B cell (primary cell): ENCODE measurements around the gene ZNF134. TPM values are rescaled to one million over a fixed set of nuclear protein-coding genes. Genes with fewer than 3 reads are reported as not detected.
A peak's percentile ranks its signal among the peaks of the same experiment; 100 is the strongest.

ENCODE experiments used
- ATAC-seq: fragments of 200-7000 bp; cut with Tn5 transposase; one replicate; pipeline ENCODE4 v1.10.0; 2021; ENCODE audit warnings: low read depth, mild to moderate bottlenecking, moderate number of reproducible peaks, moderate library complexity
- CTCF ChIA-PET: fragments of 350-600 bp; sonication (Branson Sonifier 250); formaldehyde crosslinking; loops from one replicate; lab custom pipeline; 2021; ENCODE audit warnings: antibody characterized with exemption, inconsistent platforms; lab: Charles Lee
- POLR2A ChIA-PET: fragments of 350-600 bp; sonication (Branson Sonifier 250); formaldehyde crosslinking; loops from one replicate; lab custom pipeline; 2021; ENCODE audit warnings: antibody characterized with exemption; lab: Charles Lee
- DNase-seq: peaks from one replicate; pipeline ENCODE4 v3.0.0; 2013
- H2AFZ ChIP-seq: 2 replicates; pipeline ENCODE4 v1.6.1; 2012; ENCODE audit warnings: mild to moderate bottlenecking, low read depth, low read length; ENCODE audit not compliant: insufficient read depth, poor library complexity, severe bottlenecking
- H3K27ac ChIP-seq, 2 donors: 1 replicate in 1 of 2; 2 replicates in 1 of 2; pipeline ENCODE4 v1.5.1; 2012 to 2013; ENCODE audit warnings: low read length in 2 of 2, mild to moderate bottlenecking in 2 of 2, moderate library complexity in 1 of 2
- H3K27me3 ChIP-seq, 4 experiments: fragments of 200-600 bp in 1 of 4; sonication (generic) in 1 of 4; replicated peaks in 1 of 4; 1 replicate in 2 of 4; 2 replicates in 2 of 4; pipeline versions ENCODE4 v1.6.1 to v1.7.0; 2013 to 2016; ENCODE audit warnings: low read length in 3 of 4, mild to moderate bottlenecking in 2 of 4, mixed read lengths in 1 of 4, moderate library complexity in 1 of 4; ENCODE audit not compliant: insufficient read depth in 4 of 4, control insufficient read depth in 3 of 4; ENCODE audit errors: control extremely low read depth in 1 of 4
- H3K36me3 ChIP-seq, 2 experiments: replicated peaks in 1 of 2; 1 replicate in 1 of 2; 2 replicates in 1 of 2; pipeline versions ENCODE4 v1.6.1 to v1.7.1; 2013; ENCODE audit warnings: low read length in 1 of 2; ENCODE audit not compliant: insufficient read depth in 2 of 2, control insufficient read depth in 1 of 2; ENCODE audit errors: control extremely low read depth in 1 of 2, extremely low read depth in 1 of 2
- H3K4me1 ChIP-seq, 2 donors: fragments of 200-600 bp in 1 of 2; sonication (generic) in 1 of 2; 1 replicate in 1 of 2; 2 replicates in 1 of 2; pipeline versions ENCODE4 v1.5.1 to v1.6.1; 2013 to 2017; ENCODE audit warnings: low read length in 2 of 2; ENCODE audit not compliant: control insufficient read depth in 2 of 2, insufficient read depth in 2 of 2
- H3K4me2 ChIP-seq: replicated peaks from 2 replicates; pipeline ENCODE3; 2012; ENCODE audit warnings: mild to moderate bottlenecking, low read depth, low read length; ENCODE audit not compliant: poor library complexity, severe bottlenecking
- H3K4me3 ChIP-seq, 5 experiments: fragments of 200-600 bp in 1 of 5; sonication (generic) in 1 of 5; 1 replicate in 3 of 5; 2 replicates in 2 of 5; pipeline versions ENCODE4 v1.5.1 to v1.7.0; 2011 to 2016; ENCODE audit warnings: low read length in 4 of 5, mild to moderate bottlenecking in 4 of 5, low read depth in 2 of 5, control low read depth in 1 of 5, moderate library complexity in 1 of 5; ENCODE audit not compliant: insufficient read depth in 1 of 5; ENCODE audit errors: control extremely low read depth in 1 of 5, extremely low read depth in 1 of 5
- H3K79me2 ChIP-seq: fragments of 200-600 bp; sonication (generic); one replicate; pipeline ENCODE4 v1.6.0; 2016; ENCODE audit warnings: low read length; ENCODE audit not compliant: control insufficient read depth, insufficient read depth
- H3K9ac ChIP-seq: fragments of 200-600 bp; sonication (generic); 2 replicates; pipeline ENCODE4 v1.6.1; 2017; ENCODE audit warnings: mild to moderate bottlenecking, low read length, moderate library complexity
- H3K9me3 ChIP-seq, 3 donors: one replicate each; pipeline versions ENCODE4 v1.6.1 to v1.7.1; 2013; ENCODE audit warnings: low read length in 2 of 3; ENCODE audit not compliant: control insufficient read depth in 2 of 3, insufficient read depth in 1 of 3; ENCODE audit errors: control extremely low read depth in 1 of 3
- H4K20me1 ChIP-seq: 2 replicates; pipeline ENCODE4 v1.6.0; 2012; ENCODE audit warnings: mild to moderate bottlenecking, low read length; ENCODE audit not compliant: insufficient read depth, control insufficient read depth, poor library complexity, severe bottlenecking
- H3K27ac Mint-ChIP-seq: one replicate; pipeline ENCODE4 v1.8.0; 2021; ENCODE audit warnings: mixed read lengths
- H3K27me3 Mint-ChIP-seq: one replicate; pipeline ENCODE4 v1.8.0; 2021; ENCODE audit warnings: mixed read lengths
- H3K4me1 Mint-ChIP-seq: one replicate; pipeline ENCODE4 v1.8.0; 2021; ENCODE audit warnings: mixed read lengths
- H3K4me3 Mint-ChIP-seq: one replicate; pipeline ENCODE4 v1.8.0; 2021; ENCODE audit warnings: mixed read lengths
- H3K9me3 Mint-ChIP-seq: one replicate; pipeline ENCODE4 v1.8.0; 2022; ENCODE audit warnings: mixed read lengths; ENCODE audit not compliant: insufficient read depth
- CTCF ChIP-seq: fragments of 200-600 bp; IDR thresholded peaks from one replicate; pipeline ENCODE4 v1.8.0; 2022; ENCODE audit warnings: antibody characterized with exemption, mild to moderate bottlenecking
- EZH2 ChIP-seq: IDR thresholded peaks from 2 replicates; pipeline ENCODE4 v1.6.1; 2012; ENCODE audit warnings: borderline replicate concordance, low read depth, mild to moderate bottlenecking, moderate library complexity, low read length; ENCODE audit not compliant: insufficient read depth, poor library complexity, severe bottlenecking
- WGBS: methylation state at CpG from one replicate; pipeline ENCODE4 v1.1.5; 2013; ENCODE audit warnings: missing lambda C conversion rate; ENCODE audit not compliant: insufficient coverage; 5-methylcytosine and 5-hydroxymethylcytosine counted together
- intact Hi-C: fragments of 100-400 bp; cut with micrococcal nuclease; formaldehyde crosslinking; loops from one replicate; pipeline ENCODE4 v1.10.0; 2022
- polyA plus RNA-seq: library from polyadenylated mRNA; depleted of rRNA; stranded (reverse); fragments of >200 nt; gene quantifications from 2 replicates; pipeline ENCODE4 v1.2.3, GENCODE V29; 2012
- total RNA-seq, 2 donors: library from RNA; stranded (reverse); fragments of 120-200 nt in 1 of 2; gene quantifications; 1 replicate in 1 of 2; 2 replicates in 1 of 2; pipeline versions ENCODE4 v1.2.3 to v1.2.4, GENCODE V29; 2013 to 2022

Gene ZNF134
- total and polyA plus RNA-seq, 2 donors (not counting 1 experiment from before 2014, with no cell fraction given), result 7.8 to 38.9 TPM

DNA sequence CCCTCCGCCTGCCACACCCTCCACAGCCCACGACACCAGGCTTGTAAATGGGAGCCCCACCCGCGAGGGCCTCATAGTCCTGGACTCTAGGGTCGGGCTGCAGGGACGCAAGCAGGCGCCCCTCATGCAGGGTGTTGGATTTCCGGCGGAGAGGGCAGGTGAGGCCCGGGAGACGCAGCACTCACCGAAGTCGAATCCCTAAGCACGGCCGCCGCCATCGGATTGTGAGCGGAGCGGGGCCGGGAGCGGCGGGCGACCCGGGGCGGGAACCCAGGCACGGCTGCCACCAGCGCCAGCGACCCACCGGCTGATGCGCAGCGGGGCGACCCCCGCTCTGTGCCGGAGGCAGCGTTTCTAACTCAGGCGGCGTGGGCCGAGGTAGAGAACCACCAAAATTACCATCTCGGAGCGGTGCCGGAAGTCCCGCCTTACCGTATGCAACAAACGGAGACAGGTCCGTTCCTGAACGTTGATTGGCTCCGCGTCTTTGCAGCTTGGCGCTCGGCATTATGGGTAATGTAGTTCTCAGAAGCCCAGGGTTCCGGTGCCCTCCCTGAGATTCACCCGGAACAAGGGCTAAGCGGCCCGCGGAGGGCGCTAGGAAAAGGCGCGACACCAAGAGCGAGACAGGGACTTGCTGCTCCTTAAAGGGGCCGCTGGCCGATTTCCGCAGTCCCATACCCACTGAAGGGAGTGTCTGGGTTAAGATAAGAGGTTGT is 35.4 kb upstream of the ZNF134 start, which contains the start of gene ZNF416:
Gene ZNF416 (minus strand): TSS at position 425 of the 719 bp plus-strand sequence. CDS start 207 bp downstream, at position 218.
- peaks cover 25% of the 10 kb centered on the region for H3K4me1 Mint-ChIP-seq
- peak within 1 kb of the TSS; percentile 82 for H3K4me2 ChIP-seq
- CTCF ChIA-PET, result no interaction called here
- DNase-seq, result peak; percentile 99
- no peaks in the 10 kb centered on the region for H4K20me1 ChIP-seq
- TF ChIP-seq EZH2 (no peak), CTCF (no peak)
- H3K9me3 ChIP-seq, result peaks cover 2 to 60% (median 32%) of the 10 kb centered on the region in 3 donors
- peak within 1 kb of the TSS; percentile 82 for H3K9ac ChIP-seq
- peaks cover 19 to 27% of the 10 kb centered on the region in 2 donors for H3K4me1 ChIP-seq
- peak within 1 kb of the TSS; percentile 46 to 79 for H3K27ac ChIP-seq
- POLR2A ChIA-PET, result interaction anchor here (0.6 to 1.0 kb wide), 2 partner anchors 35 to 189 kb away, joined by 3 to 5 read pairs; partner anchors contain the start of gene ZNF134
- intact Hi-C loops, result loop anchor here (1.0 to 2.0 kb wide), 13 partner anchors 19 to 215 kb away; partner anchors contain the start of genes TRAPPC2B, ZNF134, ZNF17 and ZNF211
- H3K36me3 ChIP-seq, result peaks cover 10 to 30% of the 10 kb centered on the region in 2 experiments
- peak within 1 kb of the TSS; percentile 94 for H3K27ac Mint-ChIP-seq
- H3K27me3 Mint-ChIP-seq, result no peaks in the 10 kb centered on the region
- H3K4me3 Mint-ChIP-seq, result peak within 1 kb of the TSS; percentile 86
- H3K9me3 Mint-ChIP-seq, result peaks cover 19% of the 10 kb centered on the region
- H3K27me3 ChIP-seq, result no peaks in the 10 kb centered on the region
- ATAC-seq, result peak; percentile 89
- under 1% methylated on average over 59 of the region's 62 CpGs for WGBS
- peak within 1 kb of the TSS; percentile 85 for H2AFZ ChIP-seq
- peak within 1 kb of the TSS; percentile 28 to 90 (median 72) for H3K4me3 ChIP-seq
- peaks cover 36% of the 10 kb centered on the region for H3K79me2 ChIP-seq

DNA sequence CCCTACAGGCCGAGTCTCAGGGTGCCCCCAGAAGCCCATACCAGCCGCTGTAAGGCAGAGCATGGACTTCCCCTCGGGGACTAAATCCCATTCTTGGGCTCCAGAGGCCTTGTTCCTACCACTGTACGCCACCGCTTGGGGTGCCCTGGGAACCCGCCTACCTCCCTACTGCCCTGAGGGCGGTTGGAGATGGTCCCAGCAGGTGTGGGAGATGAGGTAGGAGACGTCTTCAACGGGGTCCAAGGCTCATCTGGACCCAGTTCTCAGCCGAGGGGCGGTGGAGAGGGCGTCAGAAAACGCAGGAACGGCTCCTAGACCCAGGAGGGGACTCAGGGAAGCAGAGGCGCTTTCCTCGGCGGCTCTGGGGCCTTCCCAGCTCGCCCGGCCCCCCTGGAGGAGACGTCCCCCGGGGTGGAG is 30.9 kb upstream of the ZNF134 start:
- H3K27me3 Mint-ChIP-seq, result no peaks in the 10 kb centered on the region
- no peak for DNase-seq
- peak overlapping the region; percentile 99 for H3K4me3 Mint-ChIP-seq
- Histone ChIP-seq H2AFZ (peak overlapping the region; percentile 98), H4K20me1 (no peaks in the 10 kb centered on the region), H3K36me3 (peaks cover 0 to 10% of the 10 kb centered on the region in 2 experiments), H3K4me1 (peaks cover 21 to 31% of the 10 kb centered on the region in 2 donors), H3K4me2 (peak overlapping the region; percentile 92), H3K9ac (peak overlapping the region; percentile 83), H3K79me2 (peaks cover 38% of the 10 kb centered on the region), H3K27ac (peak overlapping the region; percentile 86 to 88), H3K9me3 (peaks cover 0 to 58% (median 24%) of the 10 kb centered on the region in 3 donors), H3K4me3 (peak overlapping the region in 4 of 5 experiments; percentile 75 to 92 (median 82)), H3K27me3 (no peaks in the 10 kb centered on the region)
- 56% methylated on average over 21 of the region's 21 CpGs for WGBS
- CTCF ChIA-PET, result no interaction called here
- TF ChIP-seq CTCF, result no peak
- no peak for TF ChIP-seq EZH2
- peaks cover 10% of the 10 kb centered on the region for H3K9me3 Mint-ChIP-seq
- intact Hi-C loops, result loop anchor here (1.0 to 10.0 kb wide), 2 partner anchors 98 to 572 kb away; partner anchors contain the start of genes ZNF329 and ZNF551
- peak overlapping the region; percentile 96 for H3K27ac Mint-ChIP-seq
- ATAC-seq, result no peak
- POLR2A ChIA-PET, result no interaction called here
- peaks cover 25% of the 10 kb centered on the region for H3K4me1 Mint-ChIP-seq
